Neural progenitor cell (in vitro differentiated cells): ENCODE measurements around the gene NSMF. TPM values are rescaled to one million over a fixed set of nuclear protein-coding genes. Genes with fewer than 3 reads are reported as not detected.

Source experiments
- DNase-seq: peaks from one replicate; pipeline ENCODE4 v3.0.0-alpha.2; 2016; ENCODE audit warnings: low spot score
- H2AFZ ChIP-seq: fragments of 200-600 bp; sonication (generic); replicated peaks from 2 replicates; pipeline ENCODE4 v1.6.1; 2016; ENCODE audit warnings: antibody characterized with exemption
- H3F3A ChIP-seq: fragments of 200-600 bp; sonication (generic); 2 replicates; pipeline ENCODE4 v1.6.1; 2016; ENCODE audit warnings: antibody characterized with exemption, low read depth
- H3K27ac ChIP-seq: fragments of 200-600 bp; sonication (generic); 2 replicates; pipeline ENCODE4 v1.5.1; 2016; ENCODE audit warnings: mild to moderate bottlenecking
- H3K27me3 ChIP-seq: fragments of 200-600 bp; sonication (generic); 2 replicates; pipeline ENCODE4 v1.6.1; 2016; ENCODE audit warnings: mild to moderate bottlenecking, moderate library complexity
- H3K36me3 ChIP-seq: fragments of 200-600 bp; sonication (generic); 2 replicates; pipeline ENCODE4 v1.5.1; 2016
- H3K4me1 ChIP-seq: fragments of 200-600 bp; sonication (generic); 2 replicates; pipeline ENCODE4 v1.6.1; 2016; ENCODE audit warnings: mixed run types
- H3K4me2 ChIP-seq: fragments of 200-600 bp; sonication (generic); 2 replicates; pipeline ENCODE4 v1.6.1; 2016
- H3K4me3 ChIP-seq: fragments of 200-600 bp; sonication (generic); 2 replicates; pipeline ENCODE4 v1.5.1; 2016
- H3K79me2 ChIP-seq: fragments of 200-600 bp; sonication (generic); 2 replicates; pipeline ENCODE4 v1.6.1; 2016; ENCODE audit warnings: low read depth
- H3K9ac ChIP-seq: fragments of 200-600 bp; sonication (generic); 2 replicates; pipeline ENCODE4 v1.6.1; 2016
- H3K9me3 ChIP-seq: fragments of 200-600 bp; sonication (generic); 2 replicates; pipeline ENCODE4 v1.5.1; 2016; ENCODE audit warnings: low read depth
- H4K20me1 ChIP-seq: fragments of 200-600 bp; sonication (generic); 2 replicates; pipeline ENCODE4 v1.6.1; 2016; ENCODE audit warnings: low read depth
- H3K27ac Mint-ChIP-seq: 3 replicates; pipeline ENCODE4 v1.8.0; 2021; ENCODE audit warnings: mixed read lengths
- H3K27me3 Mint-ChIP-seq: 2 replicates; pipeline ENCODE4 v1.8.0; 2022; ENCODE audit warnings: low read depth, mild to moderate bottlenecking, inconsistent platforms, moderate library complexity, mixed read lengths; ENCODE audit not compliant: insufficient read depth
- H3K36me3 Mint-ChIP-seq: 3 replicates; pipeline ENCODE4 v1.8.0; 2021; ENCODE audit warnings: mixed read lengths
- H3K4me1 Mint-ChIP-seq: 3 replicates; pipeline ENCODE4 v1.8.0; 2021; ENCODE audit warnings: mixed read lengths
- H3K4me3 Mint-ChIP-seq: 3 replicates; pipeline ENCODE4 v1.8.0; 2021; ENCODE audit warnings: mild to moderate bottlenecking, moderate library complexity, mixed read lengths
- H3K9me3 Mint-ChIP-seq: 3 replicates; pipeline ENCODE4 v1.8.0; 2020; ENCODE audit warnings: mixed read lengths
- EZH2 ChIP-seq: fragments of 200-600 bp; sonication (generic); IDR thresholded peaks from 2 replicates; pipeline ENCODE4 v1.6.1; 2017; ENCODE audit warnings: antibody characterized with exemption, mild to moderate bottlenecking, moderate library complexity
- EZH2phosphoT487 ChIP-seq: fragments of 200-600 bp; sonication (generic); IDR thresholded peaks from 2 replicates; pipeline ENCODE4 v1.6.1; 2017; ENCODE audit warnings: antibody characterized with exemption
- total RNA-seq: library from RNA; depleted of rRNA; stranded (reverse); fragments of >200 nt; gene quantifications from 2 replicates; pipeline ENCODE4 v1.2.3, GENCODE V29; 2015; ENCODE audit warnings: low replicate concordance
- TF ChIP-seq, protein P1 (sequence below): fragments of 200-600 bp; sonication (generic); IDR thresholded peaks from 2 replicates; pipeline ENCODE4 v1.5.1; 2017; ENCODE audit warnings: antibody characterized with exemption, mild to moderate bottlenecking

Gene NSMF
- total RNA-seq, 1 donor from 2014 or later, result 17.1 TPM

DNA sequence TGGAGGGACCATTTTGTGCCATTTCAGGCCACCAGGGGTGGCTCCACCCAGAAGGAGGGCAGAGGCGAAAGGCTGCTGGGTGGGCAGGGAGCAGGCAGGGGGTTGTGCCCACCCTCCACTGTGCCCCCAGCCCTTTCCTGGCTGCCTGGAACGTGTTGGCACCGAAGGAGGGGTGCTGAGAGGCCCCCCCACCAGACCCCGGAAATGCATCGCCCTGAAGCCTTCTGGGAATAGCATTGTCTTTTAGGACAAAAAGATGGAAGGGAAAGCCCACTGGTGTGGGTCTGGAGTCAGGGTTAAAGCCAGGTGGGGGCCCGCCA is 30.9 kb downstream of the NSMF start:
- Mint-ChIP-seq H3K27ac (no peak overlapping the region), H3K27me3 (peaks cover 8% of the 10 kb centered on the region)
- no peak for TF ChIP-seq EZH2phosphoT487

DNA sequence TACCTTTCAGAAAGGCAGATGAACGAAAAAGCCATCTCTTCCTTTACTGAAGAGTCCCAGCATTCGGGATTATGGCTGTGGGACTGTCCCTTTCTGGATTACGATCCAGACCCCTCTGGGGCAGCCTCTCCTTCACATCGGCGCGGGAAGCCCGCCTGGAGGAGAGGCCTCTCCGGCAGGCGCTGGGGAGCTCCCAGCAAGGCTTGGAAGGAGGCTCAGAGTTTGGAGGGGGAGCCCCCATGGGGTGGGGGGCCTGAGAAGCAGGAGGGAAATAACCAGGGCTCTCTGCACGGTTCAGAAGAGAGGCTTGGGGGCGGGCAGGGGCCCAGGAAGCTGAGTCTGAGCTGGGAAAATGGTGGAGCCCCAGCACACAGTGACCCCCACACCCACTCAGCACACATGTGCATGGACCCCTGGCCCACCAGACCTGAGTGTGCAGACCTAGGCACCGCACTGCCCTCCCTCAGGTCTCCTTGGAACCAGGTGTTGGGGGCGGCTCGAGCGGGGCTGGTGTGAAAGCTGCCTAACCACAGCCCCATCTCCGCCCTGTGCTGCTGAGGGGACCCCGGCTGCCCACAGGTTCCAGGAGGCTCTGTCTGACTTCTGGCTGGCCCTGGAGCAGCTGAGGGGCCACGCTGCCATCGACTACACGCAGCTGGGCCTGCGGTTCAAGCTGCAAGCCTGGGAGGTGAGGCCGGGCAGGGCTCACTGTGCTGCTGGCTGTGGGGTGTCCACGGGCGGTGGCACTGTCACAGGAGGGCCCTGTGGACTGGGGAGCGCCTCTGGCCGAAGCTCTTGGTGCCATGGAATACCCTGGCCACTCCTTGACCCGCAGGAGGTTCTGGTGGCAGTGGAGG is 31.5 kb downstream of the NSMF start:
- Mint-ChIP-seq H3K9me3 (no peaks in the 10 kb centered on the region), H3K27me3 (peaks cover 8% of the 10 kb centered on the region), H3K27ac (no peak overlapping the region), H3K4me1 (no peaks in the 10 kb centered on the region), H3K36me3 (no peaks in the 10 kb centered on the region), H3K4me3 (no peak overlapping the region)
- H3F3A ChIP-seq, result peaks cover 11% of the 10 kb centered on the region
- H3K9ac ChIP-seq, result no peak overlapping the region
- no peak overlapping the region for H2AFZ ChIP-seq
- H3K4me1 ChIP-seq, result no peaks in the 10 kb centered on the region
- no peaks in the 10 kb centered on the region for H3K36me3 ChIP-seq
- peaks cover 25% of the 10 kb centered on the region for H3K27me3 ChIP-seq
- H3K4me3 ChIP-seq, result no peak overlapping the region
- H3K79me2 ChIP-seq, result no peaks in the 10 kb centered on the region
- no peaks in the 10 kb centered on the region for H3K9me3 ChIP-seq
- no peak overlapping the region for H3K27ac ChIP-seq
- TF ChIP-seq EZH2phosphoT487 (no peak), EZH2 (no peak)
- TF ChIP-seq, protein P1, sequence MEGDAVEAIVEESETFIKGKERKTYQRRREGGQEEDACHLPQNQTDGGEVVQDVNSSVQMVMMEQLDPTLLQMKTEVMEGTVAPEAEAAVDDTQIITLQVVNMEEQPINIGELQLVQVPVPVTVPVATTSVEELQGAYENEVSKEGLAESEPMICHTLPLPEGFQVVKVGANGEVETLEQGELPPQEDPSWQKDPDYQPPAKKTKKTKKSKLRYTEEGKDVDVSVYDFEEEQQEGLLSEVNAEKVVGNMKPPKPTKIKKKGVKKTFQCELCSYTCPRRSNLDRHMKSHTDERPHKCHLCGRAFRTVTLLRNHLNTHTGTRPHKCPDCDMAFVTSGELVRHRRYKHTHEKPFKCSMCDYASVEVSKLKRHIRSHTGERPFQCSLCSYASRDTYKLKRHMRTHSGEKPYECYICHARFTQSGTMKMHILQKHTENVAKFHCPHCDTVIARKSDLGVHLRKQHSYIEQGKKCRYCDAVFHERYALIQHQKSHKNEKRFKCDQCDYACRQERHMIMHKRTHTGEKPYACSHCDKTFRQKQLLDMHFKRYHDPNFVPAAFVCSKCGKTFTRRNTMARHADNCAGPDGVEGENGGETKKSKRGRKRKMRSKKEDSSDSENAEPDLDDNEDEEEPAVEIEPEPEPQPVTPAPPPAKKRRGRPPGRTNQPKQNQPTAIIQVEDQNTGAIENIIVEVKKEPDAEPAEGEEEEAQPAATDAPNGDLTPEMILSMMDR, result no peak
- no peaks in the 10 kb centered on the region for H4K20me1 ChIP-seq
- H3K4me2 ChIP-seq, result no peak overlapping the region
- no peak for DNase-seq

More for the DNA sequence above, 30.9 kb downstream of the NSMF start:
- H3K9ac ChIP-seq, result no peak overlapping the region
- no peak overlapping the region for H3K4me2 ChIP-seq
- Mint-ChIP-seq H3K9me3 (no peaks in the 10 kb centered on the region), H3K4me1 (no peaks in the 10 kb centered on the region), H3K4me3 (no peak overlapping the region), H3K36me3 (no peaks in the 10 kb centered on the region)
- H3K9me3 ChIP-seq, result no peaks in the 10 kb centered on the region
- H3K4me3 ChIP-seq, result no peak overlapping the region
- H3K4me1 ChIP-seq, result no peaks in the 10 kb centered on the region
- no peaks in the 10 kb centered on the region for H3K36me3 ChIP-seq
- peaks cover 20% of the 10 kb centered on the region for H3K27me3 ChIP-seq
- H3F3A ChIP-seq, result peaks cover 11% of the 10 kb centered on the region
- no peak overlapping the region for H3K27ac ChIP-seq
- no peaks in the 10 kb centered on the region for H3K79me2 ChIP-seq
- no peak overlapping the region for H2AFZ ChIP-seq
- H4K20me1 ChIP-seq, result no peaks in the 10 kb centered on the region
- DNase-seq, result no peak

DNA sequence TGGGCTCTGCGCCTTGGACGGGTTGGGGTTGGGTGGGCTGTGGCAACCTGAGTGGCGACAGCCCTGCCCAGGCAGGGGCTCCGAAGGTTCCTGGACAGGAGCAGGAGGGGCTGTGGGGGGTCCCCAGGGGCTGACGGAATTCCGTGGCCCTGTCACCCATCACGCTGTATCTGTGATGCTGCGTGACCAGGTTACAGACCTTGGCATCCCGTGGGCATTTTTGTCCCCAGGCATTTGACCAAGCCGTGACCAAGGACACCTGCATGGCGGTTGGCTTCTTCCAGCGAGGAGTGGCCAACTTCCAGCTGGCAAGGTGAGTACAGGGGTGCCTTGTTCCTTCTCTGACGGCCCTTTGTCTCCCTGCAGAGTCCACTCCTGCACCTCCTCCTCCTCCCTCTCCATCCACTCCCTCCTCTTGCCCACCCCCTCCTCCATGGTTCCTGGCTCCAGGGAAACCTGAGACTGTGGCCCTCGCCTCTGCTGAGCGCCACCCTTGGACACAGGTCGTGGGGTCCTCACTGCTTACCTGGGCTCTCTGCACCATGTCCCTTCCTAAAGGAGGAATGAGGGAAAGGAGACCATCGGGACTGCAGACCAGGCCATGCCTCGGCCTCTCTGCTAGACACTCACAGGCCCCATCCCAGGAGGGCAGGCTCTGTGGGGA is 33.0 kb downstream of the NSMF start:
- peaks cover 8% of the 10 kb centered on the region for H3K27me3 Mint-ChIP-seq
- peaks cover 3% of the 10 kb centered on the region for H3K9me3 Mint-ChIP-seq
- no peak overlapping the region for H3K27ac Mint-ChIP-seq
- Histone ChIP-seq H3K79me2 (peaks cover 12% of the 10 kb centered on the region), H3K9ac (no peak overlapping the region), H3K27me3 (peaks cover 32% of the 10 kb centered on the region), H3K27ac (no peak overlapping the region), H4K20me1 (peaks cover 6% of the 10 kb centered on the region), H3K4me1 (peaks cover 5% of the 10 kb centered on the region), H3F3A (peaks cover 14% of the 10 kb centered on the region), H2AFZ (no peak overlapping the region), H3K4me3 (no peak overlapping the region), H3K36me3 (no peaks in the 10 kb centered on the region), H3K9me3 (no peaks in the 10 kb centered on the region), H3K4me2 (no peak overlapping the region)
- TF ChIP-seq, protein P1, result no peak
- TF ChIP-seq EZH2phosphoT487 (no peak), EZH2 (no peak)
- H3K4me3 Mint-ChIP-seq, result no peak overlapping the region
- DNase-seq, result no peak
- no peaks in the 10 kb centered on the region for H3K36me3 Mint-ChIP-seq
- H3K4me1 Mint-ChIP-seq, result peaks cover 7% of the 10 kb centered on the region
